PC-9 (cell line): ENCODE data around the gene UNC13C. TPM values are rescaled to one million over a fixed set of nuclear protein-coding genes. Genes with fewer than 3 reads are reported as not detected.

ENCODE experiments used
- BruUV-seq: library from RNA; stranded (reverse); fragments of 400-500 nt; replicated peaks from 2 replicates; lab custom pipeline; 2021; lab: Mats Ljungman, UMichigan
- CTCF ChIA-PET: fragments of 300-600 bp; sonication (Branson Sonifier 250); formaldehyde crosslinking; loops from one replicate; lab custom pipeline; 2022; ENCODE audit warnings: antibody characterized with exemption; lab: Charles Lee
- POLR2A ChIA-PET: fragments of 300-600 bp; sonication (Branson Sonifier 250); formaldehyde crosslinking; loops from one replicate; lab custom pipeline; 2022; ENCODE audit warnings: antibody characterized with exemption; ENCODE audit not compliant: unreplicated experiment; lab: Charles Lee
- DNase-seq, 2 experiments: peaks; one replicate each; pipeline versions ENCODE4 v3.0.0 to v3.0.0-alpha.2; 2015 to 2022; ENCODE audit warnings: mixed read lengths in 1 of 2
- H2AFZ ChIP-seq: fragments of 200-600 bp; sonication (generic); 2 replicates; pipeline ENCODE4 v1.8.1; 2017; ENCODE audit warnings: antibody characterized with exemption
- H3F3A ChIP-seq: fragments of 200-600 bp; sonication (generic); 2 replicates; pipeline ENCODE4 v1.8.1; 2017; ENCODE audit warnings: antibody characterized with exemption, mild to moderate bottlenecking, low read depth; ENCODE audit not compliant: insufficient read depth
- H3K27ac ChIP-seq: fragments of 200-600 bp; sonication (generic); 2 replicates; pipeline ENCODE4 v1.6.1; 2016; ENCODE audit warnings: mixed run types
- H3K27me3 ChIP-seq: fragments of 200-600 bp; sonication (generic); 2 replicates; pipeline ENCODE4 v1.6.1; 2016; ENCODE audit warnings: low read depth, mixed run types; ENCODE audit not compliant: insufficient read depth
- H3K36me3 ChIP-seq: fragments of 200-600 bp; sonication (generic); 2 replicates; pipeline ENCODE4 v1.6.1; 2016; ENCODE audit warnings: low read depth, mixed run types
- H3K4me1 ChIP-seq: fragments of 200-600 bp; sonication (generic); replicated peaks from 2 replicates; pipeline ENCODE4 v1.6.1; 2016; ENCODE audit warnings: mixed run types; ENCODE audit not compliant: insufficient read depth
- H3K4me2 ChIP-seq: fragments of 200-600 bp; sonication (generic); 2 replicates; pipeline ENCODE4 v1.6.1; 2017; ENCODE audit warnings: mixed run types
- H3K4me3 ChIP-seq: fragments of 200-600 bp; sonication (generic); 2 replicates; pipeline ENCODE4 v1.6.1; 2016; ENCODE audit warnings: mixed run types
- H3K79me2 ChIP-seq: fragments of 200-600 bp; sonication (generic); 2 replicates; pipeline ENCODE4 v1.6.1; 2017; ENCODE audit warnings: low read depth, mixed run types
- H3K9me2 ChIP-seq: fragments of 200-600 bp; sonication (generic); 2 replicates; pipeline ENCODE4 v1.8.1; 2017; ENCODE audit warnings: mild to moderate bottlenecking; ENCODE audit not compliant: insufficient read depth
- H3K9me3 ChIP-seq: fragments of 200-600 bp; sonication (generic); 2 replicates; pipeline ENCODE4 v1.8.1; 2016; ENCODE audit warnings: low read depth; ENCODE audit not compliant: insufficient read depth
- H4K20me1 ChIP-seq: fragments of 200-600 bp; sonication (generic); 2 replicates; pipeline ENCODE4 v1.8.1; 2017; ENCODE audit not compliant: insufficient read depth
- CTCF ChIP-seq: fragments of 200-600 bp; sonication (generic); conservative IDR thresholded peaks from 2 replicates; pipeline ENCODE4 v1.6.1; 2017; ENCODE audit warnings: mixed run types, antibody characterized with exemption, mild to moderate bottlenecking, moderate library complexity
- EZH2 ChIP-seq: fragments of 200-600 bp; sonication (generic); IDR thresholded peaks from 2 replicates; pipeline ENCODE4 v1.8.0; 2017; ENCODE audit warnings: antibody characterized with exemption, low read depth
- intact Hi-C: fragments of 100-400 bp; cut with micrococcal nuclease; formaldehyde crosslinking; loops from one replicate; pipeline ENCODE4 v1.10.0; 2022; ENCODE audit not compliant: unreplicated experiment
- total RNA-seq: library from RNA; stranded (reverse); gene quantifications from 2 replicates; pipeline ENCODE4 v1.2.3, GENCODE V29; 2021

UNC13C gene
- total RNA-seq, 1 experiment from 2014 or later, result not detected

GRCh38 chr15:54481819-54482218, 503.6 kb downstream of the UNC13C start:
- POLR2A ChIA-PET, result no interaction called here

GRCh38 chr15:54482251-54482650, 504.0 kb downstream of the UNC13C start:
- TF ChIP-seq CTCF, result no peak
- no peak for TF ChIP-seq EZH2
- H3K79me2 ChIP-seq, result no peaks in the 10 kb centered on the region
- H3K4me2 ChIP-seq, result no peak overlapping the region
- no peaks in the 10 kb centered on the region for H4K20me1 ChIP-seq
- H2AFZ ChIP-seq, result no peak overlapping the region
- H3K4me1 ChIP-seq, result no peaks in the 10 kb centered on the region
- H3K9me3 ChIP-seq, result no peaks in the 10 kb centered on the region
- no TSS peak for BruUV-seq
- H3F3A ChIP-seq, result no peaks in the 10 kb centered on the region
- H3K36me3 ChIP-seq, result no peaks in the 10 kb centered on the region
- CTCF ChIA-PET, result no interaction called here
- no peaks in the 10 kb centered on the region for H3K9me2 ChIP-seq
- intact Hi-C loops, result no loop called here
- DNase-seq, result no peak
- no peak overlapping the region for H3K27ac ChIP-seq
- POLR2A ChIA-PET, result no interaction called here
- H3K4me3 ChIP-seq, result no peak overlapping the region
- H3K27me3 ChIP-seq, result no peaks in the 10 kb centered on the region

More at GRCh38 chr15:54481819-54482218, 503.6 kb downstream of the UNC13C start:
- no peaks in the 10 kb centered on the region for H3K4me1 ChIP-seq
- DNase-seq, result no peak
- no peaks in the 10 kb centered on the region for H3K9me2 ChIP-seq
- no peaks in the 10 kb centered on the region for H3F3A ChIP-seq
- H3K27ac ChIP-seq, result no peak overlapping the region
- TF ChIP-seq EZH2 (no peak), CTCF (no peak)
- no peak overlapping the region for H3K4me2 ChIP-seq
- intact Hi-C loops, result no loop called here
- BruUV-seq, result no TSS peak
- no peaks in the 10 kb centered on the region for H3K27me3 ChIP-seq
- H4K20me1 ChIP-seq, result no peaks in the 10 kb centered on the region
- H2AFZ ChIP-seq, result no peak overlapping the region
- H3K4me3 ChIP-seq, result no peak overlapping the region
- H3K36me3 ChIP-seq, result no peaks in the 10 kb centered on the region
- no peaks in the 10 kb centered on the region for H3K79me2 ChIP-seq
- CTCF ChIA-PET, result no interaction called here
- no peaks in the 10 kb centered on the region for H3K9me3 ChIP-seq

GRCh38 chr15:54500330-54500729, 522.1 kb downstream of the UNC13C start:
- Histone ChIP-seq H3K9me2 (no peaks in the 10 kb centered on the region), H3K4me1 (no peaks in the 10 kb centered on the region), H3K9me3 (no peaks in the 10 kb centered on the region), H3K27me3 (no peaks in the 10 kb centered on the region), H3K36me3 (no peaks in the 10 kb centered on the region), H3K4me3 (no peak overlapping the region), H3K27ac (no peak overlapping the region), H2AFZ (no peak overlapping the region), H3K4me2 (no peak overlapping the region), H3F3A (no peaks in the 10 kb centered on the region), H4K20me1 (no peaks in the 10 kb centered on the region), H3K79me2 (no peaks in the 10 kb centered on the region)
- POLR2A ChIA-PET, result no interaction called here
- TF ChIP-seq CTCF (no peak), EZH2 (no peak)
- intact Hi-C loops, result no loop called here
- CTCF ChIA-PET, result no interaction called here
- DNase-seq, result no peak
- BruUV-seq, result no TSS peak
